Fibroblast of villous mesenchyme (primary cell): ENCODE measurements around the gene AKT1S1. TPM values are rescaled to one million over a fixed set of nuclear protein-coding genes. Genes with fewer than 3 reads are reported as not detected.

Experiments
- DNase-seq: peaks from one replicate; pipeline ENCODE4 v3.0.0-alpha.2; 2010; ENCODE audit warnings: low read depth
- H3K4me3 ChIP-seq: 2 replicates; pipeline ENCODE4 v1.5.1; 2011; ENCODE audit warnings: low read depth, mild to moderate bottlenecking, low read length
- total RNA-seq: library from RNA; depleted of rRNA; stranded (reverse); fragments of >200 nt; gene quantifications from 2 replicates; pipeline ENCODE4 v1.2.3, GENCODE V29; 2012
- TF ChIP-seq, protein P1 (sequence below): IDR thresholded peaks from 2 replicates; pipeline ENCODE4 v1.5.1; 2012; ENCODE audit warnings: low read depth, mild to moderate bottlenecking, low read length; ENCODE audit not compliant: insufficient read depth

AKT1S1 gene
- total RNA-seq, 1 donor, result 12.5 TPM

DNA sequence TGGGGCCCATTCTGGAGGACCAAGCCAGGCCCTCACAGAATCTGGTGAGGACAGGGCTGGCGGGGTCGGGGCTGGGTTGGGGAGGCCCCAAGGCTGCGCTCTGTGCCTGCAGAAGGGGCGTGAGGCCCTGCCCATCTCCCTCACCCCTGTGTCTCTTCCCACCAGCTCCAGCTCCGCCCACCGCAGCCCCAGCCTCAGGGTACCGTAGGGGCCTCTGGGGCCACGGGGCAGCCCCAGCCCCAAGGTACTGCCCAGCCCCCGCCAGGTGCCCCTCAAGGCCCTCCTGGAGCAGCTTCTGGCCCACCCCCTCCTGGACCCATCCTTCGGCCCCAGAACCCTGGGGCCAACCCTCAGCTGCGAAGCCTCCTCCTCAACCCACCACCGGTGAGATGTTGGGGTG is 41.6 kb downstream of the AKT1S1 start:
- no peak for DNase-seq
- H3K4me3 ChIP-seq, result no peak overlapping the region
- TF ChIP-seq, protein P1, sequence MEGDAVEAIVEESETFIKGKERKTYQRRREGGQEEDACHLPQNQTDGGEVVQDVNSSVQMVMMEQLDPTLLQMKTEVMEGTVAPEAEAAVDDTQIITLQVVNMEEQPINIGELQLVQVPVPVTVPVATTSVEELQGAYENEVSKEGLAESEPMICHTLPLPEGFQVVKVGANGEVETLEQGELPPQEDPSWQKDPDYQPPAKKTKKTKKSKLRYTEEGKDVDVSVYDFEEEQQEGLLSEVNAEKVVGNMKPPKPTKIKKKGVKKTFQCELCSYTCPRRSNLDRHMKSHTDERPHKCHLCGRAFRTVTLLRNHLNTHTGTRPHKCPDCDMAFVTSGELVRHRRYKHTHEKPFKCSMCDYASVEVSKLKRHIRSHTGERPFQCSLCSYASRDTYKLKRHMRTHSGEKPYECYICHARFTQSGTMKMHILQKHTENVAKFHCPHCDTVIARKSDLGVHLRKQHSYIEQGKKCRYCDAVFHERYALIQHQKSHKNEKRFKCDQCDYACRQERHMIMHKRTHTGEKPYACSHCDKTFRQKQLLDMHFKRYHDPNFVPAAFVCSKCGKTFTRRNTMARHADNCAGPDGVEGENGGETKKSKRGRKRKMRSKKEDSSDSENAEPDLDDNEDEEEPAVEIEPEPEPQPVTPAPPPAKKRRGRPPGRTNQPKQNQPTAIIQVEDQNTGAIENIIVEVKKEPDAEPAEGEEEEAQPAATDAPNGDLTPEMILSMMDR, result no peak

DNA sequence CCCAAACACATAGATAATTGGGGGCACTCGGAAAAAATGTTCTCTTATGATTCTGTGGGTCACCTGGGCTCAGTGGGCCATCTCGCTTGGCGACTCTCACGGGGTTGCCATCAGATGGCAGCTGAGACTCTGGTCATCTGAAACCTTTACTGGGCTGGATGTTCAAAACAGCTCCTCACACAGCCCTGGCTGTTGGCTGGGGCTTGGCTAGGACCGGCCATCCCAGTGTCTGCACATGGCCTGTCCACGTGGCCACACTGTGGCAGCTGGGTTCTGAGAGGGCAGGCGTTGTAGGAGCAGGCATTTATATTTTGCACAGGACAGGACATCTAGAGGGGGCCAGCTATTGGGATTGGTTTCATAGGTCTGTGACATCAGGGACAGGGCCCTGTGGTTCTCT is 43.6 kb downstream of the AKT1S1 start:
- H3K4me3 ChIP-seq, result no peak overlapping the region
- DNase-seq, result no peak
- TF ChIP-seq, protein P1, result no peak

DNA sequence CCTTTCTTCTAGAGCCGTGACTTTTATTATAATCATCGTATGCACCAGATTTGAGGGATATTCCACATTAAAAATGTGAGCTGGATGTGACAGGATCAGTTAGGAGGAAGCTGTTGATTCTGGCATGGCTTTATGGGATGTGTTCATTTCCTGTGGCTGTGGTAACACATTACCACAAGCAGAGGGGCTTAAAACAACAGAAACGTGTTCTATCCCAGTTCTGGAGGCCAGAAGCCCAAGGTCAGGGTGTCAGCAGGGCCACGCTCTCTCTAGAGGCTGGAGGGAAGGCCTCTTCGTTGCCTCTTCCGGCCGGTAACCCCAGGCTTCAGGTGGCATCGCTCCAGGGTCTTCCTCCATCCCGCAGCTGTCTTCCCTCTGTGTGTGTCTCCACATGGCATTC is 44.6 kb downstream of the AKT1S1 start:
- no peak overlapping the region for H3K4me3 ChIP-seq
- DNase-seq, result no peak
- TF ChIP-seq, protein P1, result no peak

DNA sequence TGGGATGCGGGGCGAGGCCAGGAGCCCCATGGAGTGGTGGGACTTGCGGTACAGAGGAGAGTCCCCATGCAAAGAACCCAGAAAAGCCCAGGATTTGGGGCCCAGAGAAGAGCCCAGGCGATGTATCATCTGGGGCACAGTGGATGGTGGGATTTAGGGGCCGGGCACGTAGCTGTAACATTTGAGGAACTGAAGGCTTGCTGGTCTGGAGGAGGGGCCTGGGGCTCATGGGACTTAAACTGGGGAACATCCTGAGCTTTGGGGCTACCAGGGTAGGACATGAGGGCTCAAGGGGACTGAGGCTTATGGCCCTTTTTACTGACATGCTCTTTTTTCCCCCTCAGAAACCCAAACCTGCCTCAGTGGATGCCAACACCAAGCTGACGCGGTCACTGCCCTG is 45.6 kb downstream of the AKT1S1 start:
- H3K4me3 ChIP-seq, result no peak overlapping the region
- TF ChIP-seq, protein P1, result no peak
- no peak for DNase-seq

DNA sequence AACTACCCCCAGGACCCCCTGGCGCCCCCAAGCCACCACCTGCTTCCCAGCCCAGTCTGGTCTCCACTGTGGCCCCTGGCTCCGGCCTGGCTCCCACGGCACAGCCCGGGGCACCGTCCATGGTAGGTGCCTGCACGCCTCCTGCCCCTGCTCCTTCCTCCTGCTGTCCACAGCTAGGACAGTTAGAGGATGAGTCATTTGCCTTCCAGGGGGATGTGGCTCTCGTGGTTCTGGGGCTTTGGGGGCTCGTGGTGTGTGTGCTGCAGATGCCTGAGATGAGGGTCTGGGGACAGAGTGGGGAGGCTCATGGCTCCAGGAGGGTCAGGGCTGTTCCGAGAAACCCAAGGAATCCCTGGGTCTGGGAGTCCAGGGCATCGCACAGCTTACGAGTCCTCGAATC is 46.4 kb downstream of the AKT1S1 start:
- no peak overlapping the region for H3K4me3 ChIP-seq
- no peak for DNase-seq
- TF ChIP-seq, protein P1, result no peak

DNA sequence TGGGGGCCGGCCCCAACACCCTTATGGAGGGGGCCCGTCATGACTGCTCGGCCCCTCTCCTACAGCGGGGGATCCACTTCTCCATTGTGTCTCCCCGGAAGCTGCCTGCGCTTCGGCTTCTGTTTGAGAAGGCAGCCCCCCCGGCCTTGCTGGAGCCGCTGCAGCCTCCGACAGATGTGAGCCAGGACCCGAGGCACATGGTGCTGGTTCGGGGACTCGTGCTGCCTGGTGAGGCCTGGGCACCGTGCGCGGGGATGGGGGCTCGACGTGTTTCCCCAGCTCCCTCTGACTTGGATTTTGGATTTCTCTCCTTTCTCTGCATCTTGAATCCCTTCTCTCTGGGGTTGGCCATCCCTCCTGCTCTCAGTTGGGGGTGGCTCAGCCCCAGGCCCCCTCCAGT is 47.4 kb downstream of the AKT1S1 start:
- H3K4me3 ChIP-seq, result no peak overlapping the region
- TF ChIP-seq, protein P1, result no peak
- DNase-seq, result no peak

DNA sequence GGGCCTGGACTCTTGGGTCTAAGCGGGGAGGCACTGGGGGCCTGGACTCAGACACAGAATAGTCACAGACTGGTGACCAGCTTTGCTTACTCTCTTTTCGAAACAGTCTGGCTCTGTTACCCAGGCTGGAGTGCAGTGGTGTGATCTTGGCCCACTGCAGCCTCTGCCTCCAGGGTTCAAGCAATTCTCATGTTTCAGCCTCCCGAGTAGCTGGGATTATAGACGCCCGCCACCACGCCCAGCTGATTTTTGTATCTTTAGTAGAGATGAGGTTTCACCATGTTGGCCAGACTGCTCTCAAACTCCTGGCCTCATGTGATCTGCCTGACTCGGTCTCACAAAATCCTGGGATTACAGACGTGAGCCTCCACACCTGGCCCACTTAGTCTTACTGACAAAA is 48.0 kb downstream of the AKT1S1 start:
- DNase-seq, result no peak
- TF ChIP-seq, protein P1, result no peak
- H3K4me3 ChIP-seq, result no peak overlapping the region
